K562 (cell line): ENCODE data around the gene RGS12. TPM values are rescaled to one million over a fixed set of nuclear protein-coding genes. Genes with fewer than 3 reads are reported as not detected.

Source experiments
- ATAC-seq: fragments of 200-7000 bp; cut with Tn5 transposase; 3 replicates; pipeline ENCODE4 v1.9.1; 2020; ENCODE audit warnings: moderate library complexity
- BruUV-seq: library from RNA; stranded (reverse); fragments of 400-500 nt; replicated peaks from 2 replicates; lab custom pipeline; 2021; lab: Mats Ljungman, UMichigan
- CTCF ChIA-PET: fragments of 300-600 bp; formaldehyde crosslinking; extraction: SDS; loops from one replicate; lab custom pipeline; 2021; ENCODE audit warnings: low intra/inter-chr PET ratio; lab: Yijun Ruan, JAX
- POLR2A ChIA-PET: fragments of 300-600, 350-650 bp; sonication (Branson Sonifier 250); formaldehyde crosslinking; extraction: SDS; loops from one replicate; lab custom pipeline; 2021; ENCODE audit warnings: antibody characterized with exemption, inconsistent platforms; lab: Yijun Ruan, JAX
- DNase-seq, 4 experiments: peaks; one replicate each; pipeline versions ENCODE4 v3.0.0 to v3.0.0-alpha.2; 2011 to 2018; ENCODE audit warnings: low spot score in 3 of 4, mixed read lengths in 3 of 4; ENCODE audit errors: extremely low read depth in 1 of 4
- FAIRE-seq: peaks from 2 replicates; lab custom pipeline; 2011; peaks lifted over from hg19 to GRCh38; lab: Jason Lieb, UNC
- H2AFZ ChIP-seq: 2 replicates; pipeline ENCODE4 v1.6.0; 2011; ENCODE audit warnings: low read depth, low read length, control low read depth, inconsistent platforms
- H3K27ac ChIP-seq: fragments of 200-600 bp; 3 replicates; pipeline ENCODE4 v1.8.0; 2011; ENCODE audit warnings: low read depth, mild to moderate bottlenecking, control low read depth, inconsistent platforms, low read length, moderate library complexity, mixed read lengths; ENCODE audit errors: extremely low read depth
- H3K27me3 ChIP-seq, 2 experiments: fragments of 300-600 bp in 1 of 2; 2 replicates in 1 of 2; 3 replicates in 1 of 2; pipeline versions ENCODE4 v1.6.0 to v1.8.0; 2011; ENCODE audit warnings: inconsistent platforms in 2 of 2, low read length in 2 of 2, mild to moderate bottlenecking in 1 of 2, mixed read lengths in 1 of 2, moderate library complexity in 1 of 2; ENCODE audit not compliant: control insufficient read depth in 2 of 2, insufficient read depth in 2 of 2
- H3K36me3 ChIP-seq: fragments of 300-600 bp; 3 replicates; pipeline ENCODE4 v1.8.0; 2011; ENCODE audit warnings: mild to moderate bottlenecking, low read length, inconsistent platforms; ENCODE audit not compliant: control insufficient read depth, insufficient read depth
- H3K4me1 ChIP-seq, 2 experiments: fragments of 200-600 bp in 1 of 2; replicated peaks in 1 of 2; 2 replicates in 1 of 2; 3 replicates in 1 of 2; pipeline versions ENCODE4 v1.5.1 to v1.8.0; 2011; ENCODE audit warnings: inconsistent platforms in 2 of 2, low read length in 2 of 2, mild to moderate bottlenecking in 1 of 2, mixed read lengths in 1 of 2, moderate library complexity in 1 of 2; ENCODE audit not compliant: control insufficient read depth in 2 of 2, insufficient read depth in 2 of 2
- H3K4me2 ChIP-seq: 2 replicates; pipeline ENCODE4 v1.6.1; 2011; ENCODE audit warnings: low read length, control low read depth, inconsistent platforms, mixed read lengths; ENCODE audit not compliant: insufficient read depth
- H3K4me3 ChIP-seq: fragments of 200-600 bp; sonication (generic), shearing (Covaris generic); 2 replicates; pipeline ENCODE4 v1.5.1; 2016; ENCODE audit warnings: control low read depth, inconsistent platforms
- H3K79me2 ChIP-seq: fragments of 200-600 bp; 3 replicates; pipeline ENCODE4 v1.8.0; 2011; ENCODE audit warnings: low read length, inconsistent platforms; ENCODE audit not compliant: control insufficient read depth, insufficient read depth
- H3K9ac ChIP-seq, 2 experiments: 2 replicates each; pipeline versions ENCODE4 v1.6.0 to v1.6.1; 2011; ENCODE audit warnings: low read depth in 2 of 2, low read length in 2 of 2, control low read depth in 1 of 2, inconsistent platforms in 1 of 2, mild to moderate bottlenecking in 1 of 2, mixed read lengths in 1 of 2; ENCODE audit not compliant: insufficient read depth in 1 of 2
- H3K9me1 ChIP-seq: one replicate; pipeline ENCODE4 v1.6.0; 2011; ENCODE audit warnings: inconsistent platforms, mild to moderate bottlenecking, low read length, moderate library complexity; ENCODE audit not compliant: control insufficient read depth, insufficient read depth
- H3K9me3 ChIP-seq: replicated peaks from 2 replicates; pipeline ENCODE4 v1.5.1; 2011; ENCODE audit warnings: low read depth, low read length, inconsistent platforms; ENCODE audit not compliant: control insufficient read depth, insufficient read depth
- H4K20me1 ChIP-seq: replicated peaks from 2 replicates; pipeline ENCODE4 v1.6.1; 2011; ENCODE audit warnings: low read length, inconsistent platforms, mixed read lengths; ENCODE audit not compliant: control insufficient read depth, insufficient read depth
- ATF7 ChIP-seq: fragments of 450-650 bp; IDR thresholded peaks from 2 replicates; pipeline ENCODE4 v1.7.1; 2014; ENCODE audit warnings: mild to moderate bottlenecking, moderate library complexity
- BRF1 ChIP-seq: IDR thresholded peaks from 3 replicates; pipeline ENCODE4 v1.6.1; 2011; ENCODE audit warnings: borderline replicate concordance, mild to moderate bottlenecking; ENCODE audit not compliant: insufficient read length; ENCODE audit errors: extremely low read depth
- CBFB ChIP-seq: sonication (generic); formaldehyde crosslinking; IDR thresholded peaks from 2 replicates; pipeline ENCODE4 v1.4.0; 2020; ENCODE audit warnings: mild to moderate bottlenecking, missing genetic modification reagents
- CHD1 ChIP-seq: fragments of 200-600 bp; sonication (generic); IDR thresholded peaks from one replicate; pipeline ENCODE4 v1.6.1; 2012; ENCODE audit warnings: mild to moderate bottlenecking, moderate library complexity, low read length, inconsistent platforms
- DMBX1 ChIP-seq: fragments of 250-450 bp; sonication (Bioruptor Pico); IDR thresholded peaks from 2 replicates; pipeline ENCODE4 v1.8.0; 2022; ENCODE audit warnings: inconsistent platforms, mild to moderate bottlenecking, moderate library complexity, borderline replicate concordance
- MAFF ChIP-seq: IDR thresholded peaks from 2 replicates; pipeline ENCODE4 v1.6.1; 2012; ENCODE audit warnings: low read length, improper control_type of control experiment
- NCOA1 ChIP-seq: fragments of 450-650 bp; IDR thresholded peaks from 2 replicates; pipeline ENCODE4 v1.6.1; 2016; ENCODE audit warnings: low read depth
- NKRF ChIP-seq: fragments of 450-650 bp; IDR thresholded peaks from 2 replicates; pipeline ENCODE4 v1.6.1; 2016; ENCODE audit warnings: borderline replicate concordance
- RBM15 ChIP-seq: fragments of 200-400 bp; formaldehyde crosslinking; IDR thresholded peaks from 2 replicates; pipeline ENCODE4 v1.6.1; 2018; ENCODE audit warnings: mild to moderate bottlenecking, low read length, moderate library complexity; ENCODE audit not compliant: insufficient read depth
- SMARCA5 ChIP-seq: fragments of 450-650 bp; IDR thresholded peaks from 2 replicates; pipeline ENCODE4 v1.6.1; 2016
- TARDBP ChIP-seq: fragments of 450-650 bp; IDR thresholded peaks from 2 replicates; pipeline ENCODE4 v1.6.1; 2016
- TCFL5 ChIP-seq: fragments of 250-450 bp; sonication (Bioruptor Pico); conservative IDR thresholded peaks from 2 replicates; pipeline ENCODE4 v1.6.1; 2021; ENCODE audit warnings: mild to moderate bottlenecking, moderate library complexity, matching md5 sums
- THRAP3 ChIP-seq: fragments of 450-650 bp; IDR thresholded peaks from 2 replicates; pipeline ENCODE4 v1.6.1; 2016; ENCODE audit warnings: mild to moderate bottlenecking, inconsistent platforms, borderline replicate concordance
- ZC3H8 ChIP-seq: fragments of 450-650 bp; IDR thresholded peaks from 2 replicates; pipeline ENCODE4 v1.6.1; 2017
- ZNF444 ChIP-seq: fragments of 250-450 bp; sonication (Bioruptor Pico); IDR thresholded peaks from 2 replicates; pipeline ENCODE4 v1.4.0; 2020; ENCODE audit warnings: mild to moderate bottlenecking, moderate library complexity
- ZNF561 ChIP-seq: fragments of 450-650 bp; formaldehyde crosslinking; conservative IDR thresholded peaks from 2 replicates; pipeline ENCODE4 v1.4.0; 2020; ENCODE audit warnings: mild to moderate bottlenecking, moderate library complexity
- ZNF696 ChIP-seq: fragments of 250-450 bp; sonication (Bioruptor Pico); conservative IDR thresholded peaks from 2 replicates; pipeline ENCODE4 v1.4.0; 2020; ENCODE audit warnings: mild to moderate bottlenecking, moderate library complexity
- ZNF766 ChIP-seq: fragments of 200-800 bp; sonication (Bioruptor generic); conservative IDR thresholded peaks from 2 replicates; pipeline ENCODE4 v1.6.1; 2016; ENCODE audit warnings: missing genetic modification characterization, missing compliant biosample characterization
- WGBS: fragments of 100-300 bp; shearing (Covaris generic); methylation state at CpG from one replicate; pipeline ENCODE4 v1.1.6; 2016; ENCODE audit warnings: low coverage, mixed read lengths; ENCODE audit not compliant: insufficient coverage; ENCODE audit errors: missing lambda C conversion rate; 5-methylcytosine and 5-hydroxymethylcytosine counted together
- in situ Hi-C: fragments of 300-500 bp; cut with MboI; formaldehyde crosslinking; loops from 4 replicates; pipeline ENCODE4 v1.15.0; 2018; ENCODE audit warnings: inconsistent platforms, mixed read lengths
- intact Hi-C: fragments of 100-400 bp; cut with micrococcal nuclease; formaldehyde crosslinking; loops from 2 replicates; pipeline ENCODE4 v1.14.2; 2022
- polyA plus RNA-seq, 8 experiments: library from polyadenylated mRNA; depleted of rRNA in 4 of 8; stranded (reverse) in 5 of 8; unstranded in 3 of 8; fragments of >200 nt; fragmentation: Nextera tagmentation in 2 of 8; fragmentation: Illumina TruSeq in 1 of 8; extraction: Ambion mirVana in 2 of 8; extraction: Trizol in 1 of 8; gene quantifications; 2 replicates each; pipeline versions ENCODE4 v1.2.1 to v1.2.3, GENCODE V29; 2011 to 2014; ENCODE audit warnings: inconsistent platforms in 1 of 8, missing spikeins in 1 of 8
- total RNA-seq, 7 experiments: library from RNA; depleted of rRNA in 6 of 7; stranded (reverse); fragments of >200 nt in 6 of 7; fragmentation: Illumina TruSeq in 2 of 7; extraction: Trizol in 2 of 7; gene quantifications; 2 replicates each; pipeline versions ENCODE4 v1.2.1 to v1.2.3, GENCODE V29; 2011 to 2021; ENCODE audit warnings: low replicate concordance in 1 of 7
- TF ChIP-seq, protein P1 (sequence below), 2 experiments: fragments of 450-650 bp in 1 of 2; sonication (generic) in 1 of 2; formaldehyde crosslinking; conservative IDR thresholded peaks; 2 replicates each; pipeline versions ENCODE4 v1.4.0 to v1.8.1; 2020 to 2022; ENCODE audit warnings: mild to moderate bottlenecking in 1 of 2, missing genetic modification reagents in 1 of 2

RGS12 gene
- total and polyA plus RNA-seq, 9 of the 15 experiments (the other 6 are each of a cell fraction or from before 2014, with no cell fraction given): 0.30 to 8.8 (median 5.5) TPM

DNA sequence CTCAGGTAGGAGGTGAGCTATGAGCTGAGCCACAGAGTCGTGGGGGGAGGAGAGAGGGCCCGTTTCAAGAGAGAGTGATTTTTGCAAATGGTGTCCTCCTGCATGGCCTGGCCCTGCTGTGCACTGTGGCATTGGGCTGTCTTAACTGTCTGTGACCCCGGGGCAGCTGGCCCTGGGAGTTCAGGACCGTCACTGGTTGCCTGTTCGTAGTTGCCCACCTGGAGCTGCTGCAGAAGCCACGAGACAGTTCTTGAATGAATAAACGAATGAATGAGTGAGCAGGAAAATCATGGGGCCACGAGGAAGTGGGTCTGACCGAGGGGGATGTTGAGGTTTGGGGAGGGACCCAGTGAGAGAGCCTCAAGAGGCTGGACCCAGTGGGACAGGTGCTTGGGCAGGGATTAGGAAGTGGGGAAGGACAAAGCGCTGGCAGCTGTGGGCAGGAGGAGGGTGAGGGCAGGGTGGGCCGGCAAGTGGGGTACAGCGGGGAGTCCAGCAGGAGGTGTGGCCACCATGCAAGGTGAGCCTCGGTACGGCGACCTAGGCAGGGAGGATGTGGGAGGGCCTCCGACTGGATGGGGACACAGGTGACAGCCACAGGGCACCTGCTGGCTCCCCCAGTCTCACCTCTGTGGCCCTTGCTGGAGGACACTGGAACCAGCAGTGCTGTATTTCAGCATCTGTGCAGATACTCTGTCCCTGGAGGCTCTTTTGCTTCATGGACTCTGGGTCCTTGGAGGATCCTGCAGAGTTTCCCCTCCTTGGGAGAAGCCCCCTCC is 10.2 kb downstream of the RGS12 start:
- H4K20me1 ChIP-seq: peaks cover 58% of the 10 kb centered on the region
- H3K27me3 ChIP-seq: peaks cover 6 to 69% of the 10 kb centered on the region in 2 experiments; a peak in 3 of 5 replicates
- no TSS peak for BruUV-seq
- no peaks in the 10 kb centered on the region for H3K9me1 ChIP-seq
- FAIRE-seq: no peak
- TF ChIP-seq TCFL5 (CRISPR knock-in tag): no peak
- no peak for TF ChIP-seq DMBX1 (CRISPR knock-in tag)
- TF ChIP-seq NKRF: no peak
- no peak for TF ChIP-seq MAFF
- TF ChIP-seq, protein P1, sequence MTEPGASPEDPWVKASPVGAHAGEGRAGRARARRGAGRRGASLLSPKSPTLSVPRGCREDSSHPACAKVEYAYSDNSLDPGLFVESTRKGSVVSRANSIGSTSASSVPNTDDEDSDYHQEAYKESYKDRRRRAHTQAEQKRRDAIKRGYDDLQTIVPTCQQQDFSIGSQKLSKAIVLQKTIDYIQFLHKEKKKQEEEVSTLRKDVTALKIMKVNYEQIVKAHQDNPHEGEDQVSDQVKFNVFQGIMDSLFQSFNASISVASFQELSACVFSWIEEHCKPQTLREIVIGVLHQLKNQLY (CRISPR knock-in tag; conservative IDR thresholded peaks at IDR 0.05): no peak
- no peak for TF ChIP-seq RBM15
- TF ChIP-seq ZNF696: no peak
- TF ChIP-seq ZNF766 (CRISPR knock-in tag): no peak
- no peak for TF ChIP-seq CHD1
- TF ChIP-seq ATF7: no peak
- no peak for TF ChIP-seq ZC3H8
- TF ChIP-seq BRF1: no peak
- no peak for TF ChIP-seq NCOA1
- TF ChIP-seq ZNF444 (CRISPR knock-in tag): no peak
- no peak for TF ChIP-seq CBFB
- TF ChIP-seq SMARCA5: no peak
- no peak for TF ChIP-seq ZNF561 (CRISPR knock-in tag)
- TF ChIP-seq TARDBP: no peak
- no peak for TF ChIP-seq THRAP3
- H3K36me3 ChIP-seq: no peaks in the 10 kb centered on the region
- no peak for ATAC-seq
- peaks cover 10 to 17% of the 10 kb centered on the region in 2 experiments; a peak in 2 of 5 replicates for H3K4me1 ChIP-seq
- intact Hi-C loops: no loop called here
- POLR2A ChIA-PET: interaction anchor here (1.1 kb wide), 1 partner anchor 9 kb away, joined by 4 read pairs; no protein-coding TSS in a partner anchor
- no peak for DNase-seq
- in situ Hi-C loops: no loop called here
- no peaks in the 10 kb centered on the region for H3K9me3 ChIP-seq
- 15% methylated on average over 16 of the region's 16 CpGs for WGBS
- CTCF ChIA-PET: no interaction called here
- H3K27ac ChIP-seq: no peak overlapping the region
- H3K9ac ChIP-seq: no peak overlapping the region
- H2AFZ ChIP-seq: no peak overlapping the region
- H3K4me2 ChIP-seq: no peak overlapping the region
- no peak overlapping the region for H3K4me3 ChIP-seq
- H3K79me2 ChIP-seq: no peaks in the 10 kb centered on the region
